Psoas muscle (tissue), 8 donors: ENCODE measurements around the gene HLCS. TPM values are rescaled to one million over a fixed set of nuclear protein-coding genes. Genes with fewer than 3 reads are reported as not detected.

Experiments
- ATAC-seq, 4 donors: fragments of 200-7000 bp; cut with Tn5 transposase; one replicate each; pipeline ENCODE4 v1.9.1; 2020; ENCODE audit warnings: moderate library complexity in 3 of 4, mild to moderate bottlenecking in 2 of 4
- DNase-seq, 2 donors: peaks; one replicate each; pipeline ENCODE4 v3.0.0-alpha.2; 2020
- H3K27ac ChIP-seq: fragments of 200-600 bp; one replicate; pipeline ENCODE4 v1.8.0; 2022
- H3K27me3 ChIP-seq, 3 donors: fragments of 200-600 bp in 1 of 3; one replicate each; pipeline versions ENCODE4 v1.6.1 to v1.8.0; 2013 to 2022; ENCODE audit warnings: low read length in 2 of 3, mild to moderate bottlenecking in 2 of 3, moderate library complexity in 1 of 3; ENCODE audit not compliant: insufficient read depth in 3 of 3
- H3K36me3 ChIP-seq, 2 donors: fragments of 200-600 bp in 1 of 2; one replicate each; pipeline versions ENCODE4 v1.6.1 to v1.8.0; 2013 to 2022; ENCODE audit warnings: low read depth in 1 of 2, mild to moderate bottlenecking in 1 of 2, moderate library complexity in 1 of 2; ENCODE audit not compliant: insufficient read depth in 1 of 2
- H3K4me1 ChIP-seq: fragments of 200-600 bp; one replicate; pipeline ENCODE4 v1.8.0; 2022
- H3K4me3 ChIP-seq: fragments of 200-600 bp; one replicate; pipeline ENCODE4 v1.8.0; 2022; ENCODE audit warnings: mild to moderate bottlenecking
- H3K9me3 ChIP-seq: fragments of 200-600 bp; one replicate; pipeline ENCODE4 v1.8.0; 2022
- CTCF ChIP-seq: fragments of 200-600 bp; IDR thresholded peaks from one replicate; pipeline ENCODE4 v1.8.0; 2022; ENCODE audit warnings: antibody characterized with exemption
- WGBS, 3 donors: extraction: QIAGEN DNeasy Blood & Tissue Kit; methylation state at CpG; one replicate each; pipeline versions ENCODE4 v1.1.6 to v1.1.7; 2013; 5-methylcytosine and 5-hydroxymethylcytosine counted together
- intact Hi-C, 2 donors: fragments of 100-400 bp; cut with DNase I; formaldehyde crosslinking; loops; one replicate each; pipeline versions ENCODE4 v1.11.0 to v1.14.2; 2022
- polyA plus RNA-seq, 3 donors: library from polyadenylated mRNA; stranded (reverse); fragments of 200-250 nt; gene quantifications; one replicate each; pipeline ENCODE4 v1.2.3, GENCODE V29; 2013
- total RNA-seq, 4 donors: library from RNA; stranded (reverse); fragmentation: NEBNext Ultra II Directional in 2 of 4; extraction: Animal tissue kit (Norgen Biotek cat#: 25700) in 2 of 4; gene quantifications; one replicate each; pipeline versions ENCODE4 v1.2.1 to v1.2.4, GENCODE V29; 2021 to 2023
- donor health status: healthy with polysubstance abuse.
- donor health status: DM: no; HTN: no; CAD: no; lungs with moderate emphysema.
- donor health status: Bipolar disorder and iron deficiency.
- donor health status: healthy.
- donor health status: DM: yes; HTN: yes; CAD: no.
- donor health status: DM: no; HTN: no; CAD: no.
- donor health status: DM: no; HTN: no; CAD: no.
- donor health status: DM: yes; HTN: yes; CAD: no.

Gene HLCS
- total and polyA plus RNA-seq, 7 donors = 3.6 to 13.5 (median 8.1) TPM

GRCh38 chr21:36803816-36804439, 162.5 kb downstream of the HLCS start:
- 88 to 91% (median 90%) methylated on average over 13 of the region's 13 CpGs for WGBS, 3 donors
- Histone ChIP-seq H3K27me3 (no peaks in the 10 kb centered on the region), H3K4me1 (no peaks in the 10 kb centered on the region), H3K9me3 (no peaks in the 10 kb centered on the region), H3K27ac (no peak overlapping the region), H3K36me3 (no peaks in the 10 kb centered on the region), H3K4me3 (no peak overlapping the region)
- ATAC-seq = no peak
- DNase-seq = no peak
- TF ChIP-seq CTCF = no peak
- intact Hi-C loops = no loop called here

- Histone ChIP-seq H3K27me3 (no peaks in the 10 kb centered on the region), H3K27ac (no peak overlapping the region), H3K4me1 (no peaks in the 10 kb centered on the region), H3K4me3 (no peak overlapping the region), H3K36me3 (no peaks in the 10 kb centered on the region), H3K9me3 (no peaks in the 10 kb centered on the region)
- 84 to 89% (median 84%) methylated on average over 13 of the region's 13 CpGs for WGBS, 3 donors
- no peak for DNase-seq
- intact Hi-C loops = no loop called here
- TF ChIP-seq CTCF = no peak
- ATAC-seq = no peak
These were observed 163.3 kb downstream of the HLCS start for GRCh38 chr21:36803051-36803645.

- 98 to 99% (median 99%) methylated on average over 4 of the region's 4 CpGs for WGBS, 3 donors
- DNase-seq = no peak
- ATAC-seq = no peak
- Histone ChIP-seq H3K9me3 (peaks cover 7% of the 10 kb centered on the region), H3K27ac (no peak overlapping the region), H3K4me3 (no peak overlapping the region), H3K27me3 (no peaks in the 10 kb centered on the region), H3K36me3 (no peaks in the 10 kb centered on the region), H3K4me1 (no peaks in the 10 kb centered on the region)
- no peak for TF ChIP-seq CTCF
- intact Hi-C loops = no loop called here
These were observed 165.7 kb downstream of the HLCS start for GRCh38 chr21:36800734-36801133.

GRCh38 chr21:36799869-36800268, 166.6 kb downstream of the HLCS start:
- ATAC-seq (no peak), DNase-seq (no peak)
- TF ChIP-seq CTCF = no peak
- 78 to 88% (median 84%) methylated on average over 5 of the region's 5 CpGs for WGBS, 3 donors
- Histone ChIP-seq H3K36me3 (no peaks in the 10 kb centered on the region), H3K4me1 (no peaks in the 10 kb centered on the region), H3K4me3 (no peak overlapping the region), H3K27ac (no peak overlapping the region), H3K9me3 (peaks cover 8% of the 10 kb centered on the region), H3K27me3 (no peaks in the 10 kb centered on the region)
- intact Hi-C loops = no loop called here

GRCh38 chr21:36798491-36798890, 168.0 kb downstream of the HLCS start:
- no peak overlapping the region for H3K4me3 ChIP-seq
- TF ChIP-seq CTCF = no peak
- ATAC-seq (no peak), DNase-seq (no peak)
- H3K36me3 ChIP-seq = no peaks in the 10 kb centered on the region
- H3K27me3 ChIP-seq = no peaks in the 10 kb centered on the region
- H3K27ac ChIP-seq = no peak overlapping the region
- intact Hi-C loops = no loop called here
- no peaks in the 10 kb centered on the region for H3K4me1 ChIP-seq
- peaks cover 8% of the 10 kb centered on the region for H3K9me3 ChIP-seq
